Heart left ventricle (tissue), 16 donors: Measurements from ENCODE around the gene FBN1. TPM values are rescaled to one million over a fixed set of nuclear protein-coding genes. Genes with fewer than 3 reads are reported as not detected.
A peak's percentile ranks its signal among the peaks of the same experiment; 100 is the strongest.

ENCODE experiments used
- ATAC-seq, 4 donors: fragments of 200-7000 bp; cut with Tn5 transposase; one replicate each; pipeline ENCODE4 v1.9.1; 2020 to 2022; ENCODE audit warnings: moderate library complexity in 4 of 4, mild to moderate bottlenecking in 3 of 4, moderate number of reproducible peaks in 1 of 4
- DNase-seq, 5 donors: peaks; one replicate each; pipeline ENCODE4 v3.0.0-alpha.2; 2020
- H3K27ac ChIP-seq, 12 donors: fragments of 200-600 bp; sonication (generic) in 4 of 12; one replicate each; pipeline versions ENCODE4 v1.5.0 to v1.8.0; 2016 to 2022; ENCODE audit warnings: mild to moderate bottlenecking in 2 of 12
- H3K27me3 ChIP-seq, 9 donors: fragments of 200-600 bp; sonication (generic) in 2 of 9; one replicate each; pipeline versions ENCODE4 v1.5.1 to v1.8.0; 2016 to 2022; ENCODE audit warnings: mild to moderate bottlenecking in 3 of 9
- H3K36me3 ChIP-seq, 9 donors: fragments of 200-600 bp; sonication (generic) in 2 of 9; one replicate each; pipeline versions ENCODE4 v1.5.0 to v1.8.0; 2018 to 2022; ENCODE audit warnings: mild to moderate bottlenecking in 2 of 9
- H3K4me1 ChIP-seq, 12 donors: fragments of 200-600 bp; sonication (generic) in 4 of 12; one replicate each; pipeline versions ENCODE4 v1.5.0 to v1.8.0; 2016 to 2022; ENCODE audit warnings: mild to moderate bottlenecking in 3 of 12
- H3K4me3 ChIP-seq, 12 donors: fragments of 200-600 bp; sonication (generic) in 4 of 12; one replicate each; pipeline versions ENCODE4 v1.5.0 to v1.8.0; 2017 to 2022; ENCODE audit warnings: mild to moderate bottlenecking in 9 of 12, moderate library complexity in 4 of 12
- H3K9me3 ChIP-seq, 12 donors: fragments of 200-600 bp; sonication (generic) in 4 of 12; one replicate each; pipeline versions ENCODE4 v1.5.0 to v1.8.0; 2016 to 2022; ENCODE audit warnings: mild to moderate bottlenecking in 1 of 12
- CTCF ChIP-seq, 12 donors: fragments of 200-600 bp; sonication (generic) in 4 of 12; IDR thresholded peaks; one replicate each; pipeline versions ENCODE4 v1.5.0 to v1.8.0; 2018 to 2022; ENCODE audit warnings: antibody characterized with exemption in 12 of 12, mild to moderate bottlenecking in 5 of 12
- POLR2A ChIP-seq, 2 donors: fragments of 450-650 bp; IDR thresholded peaks; one replicate each; pipeline ENCODE4 v1.6.1; 2017; ENCODE audit warnings: antibody characterized with exemption in 2 of 2, mild to moderate bottlenecking in 2 of 2, moderate library complexity in 2 of 2
- WGBS, 4 donors: extraction: QIAGEN DNeasy Blood & Tissue Kit in 2 of 4; methylation state at CpG; one replicate each; pipeline versions ENCODE4 v1.1.5 to v1.1.7; 2013 to 2018; 5-methylcytosine and 5-hydroxymethylcytosine counted together
- intact Hi-C, 10 donors: fragments of 100-400 bp; cut with DNase I; formaldehyde crosslinking; loops; one replicate each; pipeline versions ENCODE4 v1.11.1 to v1.14.2; 2022
- polyA plus RNA-seq, 2 donors: library from polyadenylated mRNA; stranded (reverse); fragments of 200-250 nt; gene quantifications; one replicate each; pipeline ENCODE4 v1.2.3, GENCODE V29; 2013
- total RNA-seq, 9 donors: library from RNA; depleted of rRNA in 2 of 9; stranded (reverse); fragments of >200 nt in 2 of 9; fragmentation: NEBNext Ultra II Directional in 3 of 9; extraction: Animal tissue kit (Norgen Biotek cat#: 25700) in 3 of 9; gene quantifications; one replicate each; pipeline versions ENCODE4 v1.1.0 to v1.2.4, GENCODE V29; 2016 to 2023
- donor health status: ischemic (EF 13 %, LVEDD 7.1; RV severe dilation, severe dysfunction).
- donor health status: healthy with polysubstance abuse.
- donor health status: DM: no; HTN: yes; CAD: no.
- donor health status: DM: no; HTN: no; CAD: no.
- donor health status: ischemic (EF 25% LVEDD 6.9; RV normal size, moderate dysfunction).
- donor health status: ischemic (EF 25% LVEDD 5.7; RV mildly dilated, moderate dysfunction).
- donor health status: healthy.
- donor health status: DM: yes; HTN: yes; CAD: no.
- donor health status: ischemic (EF 35%, LVEDD 5.7; RV mildly dilated, moderate dysfunction).
- donor health status: nonischemic (EF 11% LVEDD 7.7; RV severe dilation, severe dysfunction).
- donor health status: DM: yes; HTN: yes; CAD: no.
- donor health status: PGD.
- donor health status: ischemic (EF 29% LVEDD 5.4; RV normal size, mild dysfunction).
- donor health status: nonischemic (EF 23%, LVEDD 6.1; RV moderate dilation, normal function).

Gene FBN1
- total and polyA plus RNA-seq, 11 donors: 5.7 to 115 (median 31.4) TPM

GRCh38 chr15:48432688-48433087 is 212.8 kb downstream of the FBN1 start:
- no peak for DNase-seq
- Histone ChIP-seq H3K9me3 (no peaks in the 10 kb centered on the region), H3K27me3 (no peaks in the 10 kb centered on the region), H3K4me1 (peaks cover 0 to 12% (median 0%) of the 10 kb centered on the region in 12 donors), H3K4me3 (no peak overlapping the region), H3K27ac (no peak overlapping the region), H3K36me3 (peaks cover 0 to 100% (median 65%) of the 10 kb centered on the region in 9 donors)
- intact Hi-C loops: no loop called here
- no peak for ATAC-seq
- WGBS, 4 donors: 71 to 80% (median 78%) methylated on average over 7 of the region's 7 CpGs
- no peak for TF ChIP-seq POLR2A (IDR thresholded peaks at IDR 0.05)
- no peak for TF ChIP-seq CTCF (IDR thresholded peaks at IDR 0.05)

GRCh38 chr15:48427960-48428547 is 217.5 kb downstream of the FBN1 start:
- Histone ChIP-seq H3K27me3 (no peaks in the 10 kb centered on the region), H3K4me1 (peaks cover 0 to 13% (median 0%) of the 10 kb centered on the region in 12 donors), H3K36me3 (peaks cover 0 to 100% (median 63%) of the 10 kb centered on the region in 9 donors), H3K4me3 (no peak overlapping the region), H3K27ac (peak overlapping the region in 2 of 12 donors; percentile 7 to 9), H3K9me3 (no peaks in the 10 kb centered on the region)
- intact Hi-C loops: no loop called here
- DNase-seq (no peak), ATAC-seq (peak in 1 of 4 donors; percentile 54)
- 68 to 80% (median 73%) methylated on average over 8 of the region's 8 CpGs for WGBS, 4 donors
- TF ChIP-seq POLR2A (IDR thresholded peaks at IDR 0.05) (no peak), CTCF (IDR thresholded peaks at IDR 0.05) (no peak)

GRCh38 chr15:48427479-48427878 is 218.0 kb downstream of the FBN1 start:
- Histone ChIP-seq H3K4me3 (no peak overlapping the region), H3K4me1 (peaks cover 0 to 13% (median 0%) of the 10 kb centered on the region in 12 donors), H3K36me3 (peaks cover 0 to 100% (median 59%) of the 10 kb centered on the region in 9 donors), H3K27me3 (no peaks in the 10 kb centered on the region), H3K27ac (peak overlapping the region in 2 of 12 donors; percentile 2 to 9), H3K9me3 (no peaks in the 10 kb centered on the region)
- no peak for TF ChIP-seq POLR2A (IDR thresholded peaks at IDR 0.05)
- ATAC-seq: no peak
- no peak for DNase-seq
- intact Hi-C loops: no loop called here
- WGBS, 4 donors: 62 to 74% (median 74%) methylated on average over 6 of the region's 6 CpGs

- 86 to 91% (median 90%) methylated on average over 2 of the region's 2 CpGs for WGBS, 4 donors
- ATAC-seq (no peak), DNase-seq (no peak)
- Histone ChIP-seq H3K27ac (no peak overlapping the region), H3K4me1 (peaks cover 0 to 13% (median 0%) of the 10 kb centered on the region in 12 donors), H3K4me3 (no peak overlapping the region), H3K9me3 (no peaks in the 10 kb centered on the region), H3K36me3 (peaks cover 0 to 100% (median 56%) of the 10 kb centered on the region in 9 donors), H3K27me3 (no peaks in the 10 kb centered on the region)
- TF ChIP-seq CTCF (IDR thresholded peaks at IDR 0.05): no peak
- intact Hi-C loops: no loop called here
Observed at GRCh38 chr15:48426941-48427340, 218.6 kb downstream of the FBN1 start.

GRCh38 chr15:48426044-48426443 is 219.5 kb downstream of the FBN1 start:
- H3K27ac ChIP-seq: no peak overlapping the region
- peaks cover 0 to 13% (median 0%) of the 10 kb centered on the region in 12 donors for H3K4me1 ChIP-seq
- ATAC-seq: no peak
- intact Hi-C loops: no loop called here
- H3K4me3 ChIP-seq: no peak overlapping the region
- H3K9me3 ChIP-seq: no peaks in the 10 kb centered on the region
- DNase-seq: no peak
- no peak for TF ChIP-seq CTCF (IDR thresholded peaks at IDR 0.05)
- TF ChIP-seq POLR2A (IDR thresholded peaks at IDR 0.05): no peak
- H3K27me3 ChIP-seq: no peaks in the 10 kb centered on the region
- H3K36me3 ChIP-seq: peaks cover 0 to 100% (median 59%) of the 10 kb centered on the region in 9 donors
